Sigmoid colon (tissue), 4 donors: ENCODE results near the gene IRF7.

Experiments used
- POLR2A ChIP-seq, 2 donors: fragments of 450-650 bp; IDR thresholded peaks; one replicate each; pipeline ENCODE4 v1.6.1; 2016; ENCODE audit warnings: antibody characterized with exemption in 2 of 2, mild to moderate bottlenecking in 2 of 2, moderate library complexity in 2 of 2
- POLR2AphosphoS5 ChIP-seq, 4 donors: sonication (generic); formaldehyde crosslinking; IDR thresholded peaks; one replicate each; pipeline ENCODE4 v1.6.1; 2017; ENCODE audit warnings: antibody characterized with exemption in 4 of 4
- TF ChIP-seq, protein P1 (sequence below), 4 experiments: fragments of 450-650 bp in 3 of 4; fragments of 200-600 bp in 1 of 4; IDR thresholded peaks; one replicate each; pipeline ENCODE4 v1.5.1; 2016 to 2019; ENCODE audit warnings: antibody characterized with exemption in 4 of 4, mild to moderate bottlenecking in 3 of 4, moderate library complexity in 2 of 4

DNA sequence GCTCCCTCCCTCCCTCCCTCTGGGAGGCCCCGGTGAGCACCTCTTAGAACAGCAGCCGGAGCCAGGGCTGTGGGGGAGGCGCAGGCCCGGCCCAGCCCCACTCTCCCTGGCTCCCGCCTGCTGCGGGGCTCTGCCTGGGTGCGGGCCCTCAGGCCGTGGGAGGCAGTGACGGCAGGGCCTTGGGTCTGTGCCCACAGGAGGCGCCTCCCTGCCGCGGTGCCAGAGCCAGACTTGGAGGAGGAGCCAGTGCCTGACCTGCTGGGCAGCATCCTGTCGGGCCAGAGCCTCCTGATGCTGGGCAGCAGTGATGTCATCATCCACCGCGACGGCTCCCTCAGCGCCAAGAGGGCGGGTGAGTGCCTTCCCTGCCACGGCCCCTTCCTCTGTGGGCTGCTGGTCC is 9.5 kb downstream of the IRF7 start:
- TF ChIP-seq, protein P1, sequence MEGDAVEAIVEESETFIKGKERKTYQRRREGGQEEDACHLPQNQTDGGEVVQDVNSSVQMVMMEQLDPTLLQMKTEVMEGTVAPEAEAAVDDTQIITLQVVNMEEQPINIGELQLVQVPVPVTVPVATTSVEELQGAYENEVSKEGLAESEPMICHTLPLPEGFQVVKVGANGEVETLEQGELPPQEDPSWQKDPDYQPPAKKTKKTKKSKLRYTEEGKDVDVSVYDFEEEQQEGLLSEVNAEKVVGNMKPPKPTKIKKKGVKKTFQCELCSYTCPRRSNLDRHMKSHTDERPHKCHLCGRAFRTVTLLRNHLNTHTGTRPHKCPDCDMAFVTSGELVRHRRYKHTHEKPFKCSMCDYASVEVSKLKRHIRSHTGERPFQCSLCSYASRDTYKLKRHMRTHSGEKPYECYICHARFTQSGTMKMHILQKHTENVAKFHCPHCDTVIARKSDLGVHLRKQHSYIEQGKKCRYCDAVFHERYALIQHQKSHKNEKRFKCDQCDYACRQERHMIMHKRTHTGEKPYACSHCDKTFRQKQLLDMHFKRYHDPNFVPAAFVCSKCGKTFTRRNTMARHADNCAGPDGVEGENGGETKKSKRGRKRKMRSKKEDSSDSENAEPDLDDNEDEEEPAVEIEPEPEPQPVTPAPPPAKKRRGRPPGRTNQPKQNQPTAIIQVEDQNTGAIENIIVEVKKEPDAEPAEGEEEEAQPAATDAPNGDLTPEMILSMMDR (IDR thresholded peaks at IDR 0.05): no peak
- TF ChIP-seq POLR2A (IDR thresholded peaks at IDR 0.05) (no peak), POLR2AphosphoS5 (IDR thresholded peaks at IDR 0.05) (peak in 1 of 4 donors; percentile 28)
